H9 (cell line): ENCODE data around the gene MYCBP2. TPM values are rescaled to one million over a fixed set of nuclear protein-coding genes. Genes with fewer than 3 reads are reported as not detected.

ENCODE experiments used
- DNase-seq: peaks from one replicate; pipeline ENCODE4 v3.0.0-alpha.2; 2017
- H2AFZ ChIP-seq: one replicate; pipeline ENCODE4 v1.6.1; 2013; ENCODE audit warnings: mild to moderate bottlenecking, low read length, control low read depth, moderate library complexity
- H2AK5ac ChIP-seq: 2 replicates; pipeline ENCODE4 v1.6.1; 2013; ENCODE audit warnings: low read length, control low read depth, mixed read lengths; ENCODE audit not compliant: insufficient read length
- H2BK120ac ChIP-seq: one replicate; pipeline ENCODE4 v1.6.1; 2013; ENCODE audit warnings: low read depth, mild to moderate bottlenecking, low read length, control low read depth, inconsistent platforms; ENCODE audit not compliant: poor library complexity, severe bottlenecking
- H2BK12ac ChIP-seq: 2 replicates; pipeline ENCODE4 v1.6.1; 2013; ENCODE audit warnings: low read length, control low read depth, mixed read lengths, low read depth; ENCODE audit not compliant: insufficient read length
- H2BK15ac ChIP-seq: 2 replicates; pipeline ENCODE4 v1.6.1; 2013; ENCODE audit warnings: low read depth, low read length, control low read depth
- H2BK20ac ChIP-seq: one replicate; pipeline ENCODE4 v1.6.1; 2013; ENCODE audit warnings: low read depth, mild to moderate bottlenecking, low read length, control low read depth, inconsistent platforms; ENCODE audit not compliant: poor library complexity, severe bottlenecking
- H2BK5ac ChIP-seq: 2 replicates; pipeline ENCODE4 v1.6.1; 2013; ENCODE audit warnings: low read length, control low read depth, mixed read lengths; ENCODE audit not compliant: insufficient read length
- H3K14ac ChIP-seq: 2 replicates; pipeline ENCODE4 v1.6.1; 2013; ENCODE audit warnings: low read length, control low read depth; ENCODE audit not compliant: insufficient read depth
- H3K18ac ChIP-seq: 2 replicates; pipeline ENCODE4 v1.6.1; 2013; ENCODE audit warnings: low read depth, mild to moderate bottlenecking, mixed read lengths, low read length, control low read depth; ENCODE audit not compliant: insufficient read length
- H3K23ac ChIP-seq: 2 replicates; pipeline ENCODE4 v1.6.1; 2013; ENCODE audit warnings: low read length, control low read depth, mixed read lengths, low read depth; ENCODE audit not compliant: insufficient read length
- H3K23me2 ChIP-seq: 2 replicates; pipeline ENCODE4 v1.6.1; 2013; ENCODE audit warnings: low read depth, mild to moderate bottlenecking, mixed read lengths, low read length, control low read depth; ENCODE audit not compliant: insufficient read length, poor library complexity, severe bottlenecking
- H3K27ac ChIP-seq: 2 replicates; pipeline ENCODE4 v1.5.1; 2013; ENCODE audit warnings: low read length, control low read depth, mixed read lengths, low read depth; ENCODE audit not compliant: insufficient read length
- H3K27me3 ChIP-seq: 2 replicates; pipeline ENCODE4 v1.6.1; 2013; ENCODE audit warnings: low read length, control low read depth, inconsistent platforms; ENCODE audit not compliant: insufficient read depth
- H3K4ac ChIP-seq: 2 replicates; pipeline ENCODE4 v1.6.1; 2013; ENCODE audit warnings: low read depth, mild to moderate bottlenecking, control low read depth, inconsistent platforms, low read length, moderate library complexity
- H3K4me1 ChIP-seq: 2 replicates; pipeline ENCODE4 v1.6.1; 2013; ENCODE audit warnings: low read length, control low read depth, inconsistent platforms; ENCODE audit not compliant: insufficient read depth
- H3K4me2 ChIP-seq: 2 replicates; pipeline ENCODE4 v1.6.1; 2013; ENCODE audit warnings: low read length, control low read depth, mixed read lengths; ENCODE audit not compliant: insufficient read length, insufficient read depth
- H3K56ac ChIP-seq: 2 replicates; pipeline ENCODE4 v1.6.1; 2013; ENCODE audit warnings: low read depth, mild to moderate bottlenecking, mixed read lengths, low read length, control low read depth; ENCODE audit not compliant: insufficient read length
- H3K79me1 ChIP-seq: 2 replicates; pipeline ENCODE4 v1.6.1; 2013; ENCODE audit warnings: low read depth, mild to moderate bottlenecking, moderate library complexity, low read length, control low read depth, inconsistent platforms; ENCODE audit not compliant: insufficient read depth, poor library complexity, severe bottlenecking
- H3K79me2 ChIP-seq: 2 replicates; pipeline ENCODE4 v1.6.1; 2013; ENCODE audit warnings: low read length, control low read depth, inconsistent platforms; ENCODE audit not compliant: insufficient read depth
- H3K9ac ChIP-seq: 2 replicates; pipeline ENCODE4 v1.6.1; 2013; ENCODE audit warnings: low read length, control low read depth, mixed read lengths; ENCODE audit not compliant: insufficient read length; ENCODE audit errors: extremely low read depth
- H3K9me3 ChIP-seq: one replicate; pipeline ENCODE4 v1.6.1; 2013; ENCODE audit warnings: low read depth, low read length, inconsistent platforms; ENCODE audit not compliant: control insufficient read depth
- H3T11ph ChIP-seq: one replicate; pipeline ENCODE4 v1.6.1; 2013; ENCODE audit warnings: mild to moderate bottlenecking, low read length, control low read depth, inconsistent platforms
- H4K20me1 ChIP-seq: one replicate; pipeline ENCODE4 v1.6.1; 2013; ENCODE audit not compliant: control insufficient read depth, insufficient read length, insufficient read depth
- H4K5ac ChIP-seq: 2 replicates; pipeline ENCODE4 v1.6.1; 2013; ENCODE audit warnings: low read depth, mild to moderate bottlenecking, mixed read lengths, low read length, control low read depth; ENCODE audit not compliant: insufficient read length
- H4K8ac ChIP-seq: replicated peaks from 2 replicates; pipeline ENCODE4 v1.6.1; 2013; ENCODE audit warnings: low read length, control low read depth, mixed read lengths, low read depth; ENCODE audit not compliant: insufficient read length
- H4K91ac ChIP-seq: 2 replicates; pipeline ENCODE4 v1.6.1; 2013; ENCODE audit warnings: low read depth, mild to moderate bottlenecking, moderate library complexity, mixed read lengths, low read length, control low read depth; ENCODE audit not compliant: insufficient read length
- H3K27ac Mint-ChIP-seq, 3 experiments: 2 replicates in 2 of 3; 3 replicates in 1 of 3; pipeline ENCODE4 v1.8.0; 2020 to 2021; ENCODE audit warnings: mixed read lengths in 3 of 3, mild to moderate bottlenecking in 1 of 3, moderate library complexity in 1 of 3
- H3K27me3 Mint-ChIP-seq: 2 replicates; pipeline ENCODE4 v1.8.0; 2021; ENCODE audit warnings: low read depth, mild to moderate bottlenecking, moderate library complexity, mixed read lengths
- H3K36me3 Mint-ChIP-seq, 3 experiments: 2 replicates in 2 of 3; 3 replicates in 1 of 3; pipeline ENCODE4 v1.8.0; 2020 to 2021; ENCODE audit warnings: low read depth in 3 of 3, mixed read lengths in 3 of 3; ENCODE audit not compliant: insufficient read depth in 1 of 3
- H3K4me1 Mint-ChIP-seq, 2 experiments: 2 replicates each; pipeline ENCODE4 v1.8.0; 2020; ENCODE audit warnings: mixed read lengths in 2 of 2
- H3K4me3 Mint-ChIP-seq, 2 experiments: 2 replicates in 1 of 2; 3 replicates in 1 of 2; pipeline ENCODE4 v1.8.0; 2020 to 2021; ENCODE audit warnings: mild to moderate bottlenecking in 2 of 2, mixed read lengths in 2 of 2, moderate library complexity in 1 of 2
- H3K9me3 Mint-ChIP-seq, 2 experiments: 2 replicates in 1 of 2; 3 replicates in 1 of 2; pipeline ENCODE4 v1.8.0; 2020; ENCODE audit warnings: mild to moderate bottlenecking in 2 of 2, mixed read lengths in 2 of 2, moderate library complexity in 1 of 2
- WGBS: extraction: QIAGEN DNeasy Blood & Tissue Kit; methylation state at CpG from one replicate; pipeline ENCODE4 v1.1.7; 2013; ENCODE audit warnings: missing lambda C conversion rate, low lambda C conversion rate, mixed read lengths; ENCODE audit not compliant: insufficient read length; ENCODE audit errors: extremely low coverage; 5-methylcytosine and 5-hydroxymethylcytosine counted together
- total RNA-seq: library from RNA; stranded (reverse); gene quantifications from 2 replicates; pipeline ENCODE4 v1.2.1, GENCODE V29; 2021
- TF ChIP-seq, protein P1 (sequence below): fragments of 200-600 bp; sonication (generic); conservative IDR thresholded peaks from 3 replicates; pipeline ENCODE4 v1.8.0; 2021; ENCODE audit warnings: antibody characterized with exemption, mild to moderate bottlenecking

Gene MYCBP2
- total RNA-seq, 1 experiment from 2014 or later = 32.0 TPM

DNA sequence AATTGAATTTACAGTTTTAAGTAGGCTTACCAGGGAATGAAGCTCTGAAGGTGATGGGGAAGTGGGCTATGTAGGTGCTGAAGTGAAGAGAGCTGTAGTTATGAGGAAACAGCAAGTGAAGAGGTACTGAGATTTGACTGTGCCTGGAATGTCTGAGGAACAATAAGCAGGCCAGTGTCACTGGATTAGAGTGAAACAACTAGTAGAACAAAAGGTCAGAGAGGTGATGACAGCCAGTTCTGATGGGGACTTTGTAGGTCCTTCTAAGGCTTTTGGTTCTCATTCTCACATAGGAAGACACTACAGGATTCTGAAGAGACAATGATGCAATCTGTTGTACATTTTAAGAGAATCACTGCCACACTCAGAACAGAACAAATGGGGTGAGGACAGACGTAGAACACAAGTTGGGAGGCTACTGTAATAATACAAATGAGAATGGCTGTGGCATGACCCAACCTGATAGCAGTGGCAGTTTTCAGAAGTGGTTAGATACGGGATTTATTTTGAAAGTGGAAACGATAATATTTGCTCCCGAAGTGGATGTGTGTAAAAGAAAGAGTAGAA is 130.8 kb downstream of the MYCBP2 start:
- Mint-ChIP-seq H3K4me1 (no peaks in the 10 kb centered on the region), H3K27me3 (no peaks in the 10 kb centered on the region), H3K9me3 (peaks cover 11 to 13% of the 10 kb centered on the region in 2 experiments; a peak in 3 of 5 replicates), H3K27ac (no peak overlapping the region), H3K4me3 (no peak overlapping the region), H3K36me3 (peaks cover 7 to 16% (median 12%) of the 10 kb centered on the region in 3 experiments)
- H4K20me1 ChIP-seq = no peaks in the 10 kb centered on the region
- H3T11ph ChIP-seq = no peak overlapping the region
- H3K79me1 ChIP-seq = no peaks in the 10 kb centered on the region
- no peak overlapping the region for H3K23ac ChIP-seq
- no peak for DNase-seq
- no peak overlapping the region for H4K8ac ChIP-seq
- no peak overlapping the region for H4K91ac ChIP-seq
- H3K4me1 ChIP-seq = no peaks in the 10 kb centered on the region
- H3K9me3 ChIP-seq = no peaks in the 10 kb centered on the region
- no peak overlapping the region for H2AK5ac ChIP-seq
- no peak overlapping the region for H2BK15ac ChIP-seq
- no peak overlapping the region for H4K5ac ChIP-seq
- 95% methylated on average over 3 of the region's 4 CpGs for WGBS
- H2AFZ ChIP-seq = no peak overlapping the region
- H2BK20ac ChIP-seq = no peak overlapping the region
- no peak overlapping the region for H2BK12ac ChIP-seq
- no peak overlapping the region for H3K18ac ChIP-seq
- H3K56ac ChIP-seq = no peak overlapping the region
- H3K27ac ChIP-seq = no peak overlapping the region
- H2BK5ac ChIP-seq = no peak overlapping the region
- H3K79me2 ChIP-seq = no peaks in the 10 kb centered on the region
- no peak overlapping the region for H3K4ac ChIP-seq
- H3K27me3 ChIP-seq = no peaks in the 10 kb centered on the region
- no peak overlapping the region for H3K14ac ChIP-seq
- TF ChIP-seq, protein P1, sequence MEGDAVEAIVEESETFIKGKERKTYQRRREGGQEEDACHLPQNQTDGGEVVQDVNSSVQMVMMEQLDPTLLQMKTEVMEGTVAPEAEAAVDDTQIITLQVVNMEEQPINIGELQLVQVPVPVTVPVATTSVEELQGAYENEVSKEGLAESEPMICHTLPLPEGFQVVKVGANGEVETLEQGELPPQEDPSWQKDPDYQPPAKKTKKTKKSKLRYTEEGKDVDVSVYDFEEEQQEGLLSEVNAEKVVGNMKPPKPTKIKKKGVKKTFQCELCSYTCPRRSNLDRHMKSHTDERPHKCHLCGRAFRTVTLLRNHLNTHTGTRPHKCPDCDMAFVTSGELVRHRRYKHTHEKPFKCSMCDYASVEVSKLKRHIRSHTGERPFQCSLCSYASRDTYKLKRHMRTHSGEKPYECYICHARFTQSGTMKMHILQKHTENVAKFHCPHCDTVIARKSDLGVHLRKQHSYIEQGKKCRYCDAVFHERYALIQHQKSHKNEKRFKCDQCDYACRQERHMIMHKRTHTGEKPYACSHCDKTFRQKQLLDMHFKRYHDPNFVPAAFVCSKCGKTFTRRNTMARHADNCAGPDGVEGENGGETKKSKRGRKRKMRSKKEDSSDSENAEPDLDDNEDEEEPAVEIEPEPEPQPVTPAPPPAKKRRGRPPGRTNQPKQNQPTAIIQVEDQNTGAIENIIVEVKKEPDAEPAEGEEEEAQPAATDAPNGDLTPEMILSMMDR = no peak
- H3K9ac ChIP-seq = no peak overlapping the region
- H3K23me2 ChIP-seq = no peaks in the 10 kb centered on the region
- H3K4me2 ChIP-seq = no peak overlapping the region
- no peak overlapping the region for H2BK120ac ChIP-seq
